Hepatocyte (in vitro differentiated cells): ENCODE results near the gene CGB2. TPM values are rescaled to one million over a fixed set of nuclear protein-coding genes. Genes with fewer than 3 reads are reported as not detected.
"Not testable (repeated sequence)": the region's sequence is repeated elsewhere in the genome, so short reads cannot be mapped to it uniquely, and the experiment has no call there.

Experiments used
- DNase-seq: peaks from one replicate; pipeline ENCODE4 v3.0.0-alpha.2; 2016; ENCODE audit warnings: low spot score
- H2AFZ ChIP-seq: fragments of 200-600 bp; sonication (generic); 2 replicates; pipeline ENCODE4 v1.6.0; 2016; ENCODE audit warnings: antibody characterized with exemption, mild to moderate bottlenecking
- H3K27ac ChIP-seq: fragments of 200-600 bp; sonication (generic); 2 replicates; pipeline ENCODE4 v1.5.1; 2016; ENCODE audit warnings: mild to moderate bottlenecking
- H3K27me3 ChIP-seq: fragments of 200-600 bp; sonication (generic); 2 replicates; pipeline ENCODE4 v1.6.1; 2016
- H3K36me3 ChIP-seq: fragments of 200-600 bp; sonication (generic); replicated peaks from 2 replicates; pipeline ENCODE4 v1.5.1; 2016; ENCODE audit warnings: low read depth; ENCODE audit not compliant: insufficient read depth
- H3K4me1 ChIP-seq: fragments of 200-600 bp; sonication (generic); 2 replicates; pipeline ENCODE4 v1.5.1; 2016; ENCODE audit warnings: mild to moderate bottlenecking, moderate library complexity; ENCODE audit not compliant: insufficient read depth
- H3K4me2 ChIP-seq: fragments of 200-600 bp; sonication (generic); 2 replicates; pipeline ENCODE4 v1.6.0; 2016
- H3K4me3 ChIP-seq: fragments of 200-600 bp; sonication (generic); 2 replicates; pipeline ENCODE4 v1.5.1; 2016; ENCODE audit warnings: mild to moderate bottlenecking
- H3K79me2 ChIP-seq: fragments of 200-600 bp; sonication (generic); 2 replicates; pipeline ENCODE4 v1.6.0; 2017; ENCODE audit warnings: mild to moderate bottlenecking
- H3K9me2 ChIP-seq: fragments of 200-600 bp; sonication (generic); replicated peaks from 2 replicates; pipeline ENCODE4 v1.6.0; 2017; ENCODE audit warnings: mild to moderate bottlenecking; ENCODE audit not compliant: insufficient read depth
- H3K9me3 ChIP-seq: fragments of 200-600 bp; sonication (generic); 2 replicates; pipeline ENCODE4 v1.5.1; 2016; ENCODE audit warnings: low read depth, mild to moderate bottlenecking
- H4K20me1 ChIP-seq: fragments of 200-600 bp; sonication (generic); 2 replicates; pipeline ENCODE4 v1.6.0; 2016; ENCODE audit warnings: mild to moderate bottlenecking; ENCODE audit not compliant: insufficient read depth, poor library complexity, severe bottlenecking
- EZH2 ChIP-seq: fragments of 200-600 bp; sonication (generic); IDR thresholded peaks from 2 replicates; pipeline ENCODE4 v1.6.1; 2016; ENCODE audit warnings: antibody characterized with exemption, mild to moderate bottlenecking, borderline replicate concordance
- EZH2phosphoT487 ChIP-seq: fragments of 200-600 bp; sonication (generic); IDR thresholded peaks from one replicate; pipeline ENCODE4 v1.6.1; 2018; ENCODE audit warnings: antibody characterized with exemption, mild to moderate bottlenecking, low read depth, moderate library complexity; ENCODE audit not compliant: unreplicated experiment, severe bottlenecking
- WGBS: methylation state at CpG from one replicate; pipeline ENCODE4 v1.1.6; 2016; ENCODE audit warnings: low lambda C conversion rate; ENCODE audit errors: missing lambda C conversion rate; 5-methylcytosine and 5-hydroxymethylcytosine counted together
- polyA plus RNA-seq: library from polyadenylated mRNA; unstranded; fragments of >200 nt; fragmentation: Nextera tagmentation; extraction: Ambion mirVana; gene quantifications from 2 replicates; pipeline ENCODE4 v1.2.1, GENCODE V29; 2016
- total RNA-seq: library from RNA; depleted of rRNA; stranded (reverse); fragments of >200 nt; gene quantifications from 2 replicates; pipeline ENCODE4 v1.2.3, GENCODE V29; 2014
- TF ChIP-seq, protein P1 (sequence below): fragments of 200-600 bp; sonication (generic); IDR thresholded peaks from 2 replicates; pipeline ENCODE4 v1.5.1; 2016; ENCODE audit warnings: antibody characterized with exemption, mild to moderate bottlenecking; ENCODE audit not compliant: poor library complexity

CGB2 gene
- not detected in 2 replicates for total RNA-seq
- not detected in 2 replicates for polyA plus RNA-seq

DNA sequence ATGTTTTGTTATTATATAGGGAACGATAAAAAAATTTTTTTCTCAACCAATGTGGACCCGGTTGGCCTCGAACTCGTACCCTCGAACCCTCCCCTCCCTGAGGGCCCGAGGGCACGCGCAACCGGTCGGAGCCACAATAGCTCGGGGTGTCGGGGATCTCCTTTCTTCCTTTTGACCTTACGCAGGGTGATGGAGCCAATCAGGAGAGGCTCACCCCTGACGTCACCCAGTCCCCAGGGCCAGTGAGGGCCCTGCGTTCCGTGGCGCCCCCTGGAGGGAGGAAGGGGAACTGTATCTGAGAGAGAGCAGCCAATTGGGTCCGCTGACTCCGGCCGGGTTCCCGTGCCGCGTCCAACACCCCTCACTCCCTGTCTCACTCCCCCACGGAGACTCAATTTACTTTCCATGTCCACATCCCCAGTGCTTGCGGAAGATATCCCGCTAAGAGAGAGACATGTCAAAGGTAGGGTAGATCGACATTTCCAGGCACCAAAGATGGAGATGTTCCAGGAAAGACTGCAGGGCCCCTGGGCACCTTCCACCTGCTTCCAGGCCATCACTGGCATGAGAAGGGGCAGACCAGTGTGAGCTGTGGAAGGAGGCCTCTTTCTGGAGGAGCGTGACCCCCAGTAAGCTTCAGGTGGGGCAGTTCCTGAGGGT is at the start of gene CGB2:
CGB2 (plus strand) TSS at position 249 of the 660 bp plus-strand sequence; CDS start at position 455, 206 bp downstream.
- not testable (repeated sequence) for H2AFZ ChIP-seq, H3K4me1 ChIP-seq, H3K9me2 ChIP-seq, H3K4me2 ChIP-seq, H4K20me1 ChIP-seq, H3K4me3 ChIP-seq, H3K36me3 ChIP-seq, H3K27me3 ChIP-seq, H3K79me2 ChIP-seq, H3K9me3 ChIP-seq, DNase-seq, H3K27ac ChIP-seq
- WGBS, result 65% methylated on average over 26 of the region's 28 CpGs

- Histone ChIP-seq H3K4me1 (no peaks in the 10 kb centered on the region), H2AFZ (no peak overlapping the region), H3K36me3 (no peaks in the 10 kb centered on the region), H3K4me2 (no peak overlapping the region), H3K79me2 (no peaks in the 10 kb centered on the region), H3K27ac (no peak overlapping the region), H3K9me3 (no peaks in the 10 kb centered on the region), H3K9me2 (no peaks in the 10 kb centered on the region), H3K4me3 (no peak overlapping the region), H3K27me3 (no peaks in the 10 kb centered on the region), H4K20me1 (no peaks in the 10 kb centered on the region)
- TF ChIP-seq, protein P1, sequence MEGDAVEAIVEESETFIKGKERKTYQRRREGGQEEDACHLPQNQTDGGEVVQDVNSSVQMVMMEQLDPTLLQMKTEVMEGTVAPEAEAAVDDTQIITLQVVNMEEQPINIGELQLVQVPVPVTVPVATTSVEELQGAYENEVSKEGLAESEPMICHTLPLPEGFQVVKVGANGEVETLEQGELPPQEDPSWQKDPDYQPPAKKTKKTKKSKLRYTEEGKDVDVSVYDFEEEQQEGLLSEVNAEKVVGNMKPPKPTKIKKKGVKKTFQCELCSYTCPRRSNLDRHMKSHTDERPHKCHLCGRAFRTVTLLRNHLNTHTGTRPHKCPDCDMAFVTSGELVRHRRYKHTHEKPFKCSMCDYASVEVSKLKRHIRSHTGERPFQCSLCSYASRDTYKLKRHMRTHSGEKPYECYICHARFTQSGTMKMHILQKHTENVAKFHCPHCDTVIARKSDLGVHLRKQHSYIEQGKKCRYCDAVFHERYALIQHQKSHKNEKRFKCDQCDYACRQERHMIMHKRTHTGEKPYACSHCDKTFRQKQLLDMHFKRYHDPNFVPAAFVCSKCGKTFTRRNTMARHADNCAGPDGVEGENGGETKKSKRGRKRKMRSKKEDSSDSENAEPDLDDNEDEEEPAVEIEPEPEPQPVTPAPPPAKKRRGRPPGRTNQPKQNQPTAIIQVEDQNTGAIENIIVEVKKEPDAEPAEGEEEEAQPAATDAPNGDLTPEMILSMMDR, result no peak
- TF ChIP-seq EZH2phosphoT487, result no peak
- TF ChIP-seq EZH2, result no peak
- WGBS, result 97% methylated on average over 9 of the region's 9 CpGs
- no peak for DNase-seq
These were observed 49.4 kb upstream of the CGB2 start for GRCh38 chr19:48982280-48982679.

GRCh38 chr19:48985711-48986110 is 46.0 kb upstream of the CGB2 start:
- Histone ChIP-seq H3K27ac (no peak overlapping the region), H3K4me3 (no peak overlapping the region), H3K9me2 (no peaks in the 10 kb centered on the region), H3K9me3 (no peaks in the 10 kb centered on the region), H4K20me1 (no peaks in the 10 kb centered on the region), H3K4me1 (no peaks in the 10 kb centered on the region), H3K36me3 (no peaks in the 10 kb centered on the region), H3K4me2 (no peak overlapping the region), H2AFZ (no peak overlapping the region), H3K27me3 (no peaks in the 10 kb centered on the region), H3K79me2 (peaks cover 11% of the 10 kb centered on the region)
- WGBS, result 100% methylated on average over 11 of the region's 13 CpGs
- TF ChIP-seq EZH2phosphoT487 (no peak), EZH2 (no peak)
- TF ChIP-seq, protein P1, result no peak
- DNase-seq, result no peak

GRCh38 chr19:48986211-48986610 is 45.5 kb upstream of the CGB2 start:
- Histone ChIP-seq H3K4me1 (peaks cover 3% of the 10 kb centered on the region), H4K20me1 (no peaks in the 10 kb centered on the region), H3K79me2 (peaks cover 16% of the 10 kb centered on the region), H3K27me3 (no peaks in the 10 kb centered on the region), H3K9me2 (no peaks in the 10 kb centered on the region), H3K9me3 (no peaks in the 10 kb centered on the region), H3K27ac (no peak overlapping the region), H3K4me2 (no peak overlapping the region), H2AFZ (no peak overlapping the region), H3K36me3 (no peaks in the 10 kb centered on the region), H3K4me3 (no peak overlapping the region)
- 94% methylated on average over 3 of the region's 3 CpGs for WGBS
- DNase-seq, result no peak
- no peak for TF ChIP-seq EZH2
- TF ChIP-seq, protein P1, result no peak
- TF ChIP-seq EZH2phosphoT487, result no peak
